ENCODE measurements around the gene MED12L.

- no peak for TF ChIP-seq POLR2AphosphoS5 (IDR thresholded peaks at IDR 0.05; ENCODE audit: low read depth, low read length)
- no peak for TF ChIP-seq CTCF (IDR thresholded peaks at IDR 0.05)
- TF ChIP-seq USF2 (IDR thresholded peaks at IDR 0.05; ENCODE audit: borderline replicate concordance, low read depth, low read length), result no peak
- no peak for TF ChIP-seq MXI1 (IDR thresholded peaks at IDR 0.05; ENCODE audit: low read depth, low read length)
- TF ChIP-seq TAF1 (IDR thresholded peaks at IDR 0.05; ENCODE audit: borderline replicate concordance, low read depth, low read length), result no peak
Observed at GRCh38 chr3:151443583-151443982, 358.1 kb downstream of the MED12L start.

Measured in SK-N-SH (cell line).